ENCODE results near the gene GAMT.

Gene GAMT

GRCh38 chr19:1364070-1364704 is 37.2 kb downstream of the GAMT start:
- no peak for DNase-seq (ENCODE audit: low spot score)

- DNase-seq (ENCODE audit: low spot score): no peak
Measured at GRCh38 chr19:1363599-1363998, 37.7 kb downstream of the GAMT start.

GRCh38 chr19:1362387-1363257 is 38.7 kb downstream of the GAMT start:
- DNase-seq (ENCODE audit: low spot score): no peak

GRCh38 chr19:1361601-1362386 is 39.5 kb downstream of the GAMT start:
- DNase-seq (ENCODE audit: low spot score): peak; percentile 36

- peak; percentile 92 for DNase-seq (ENCODE audit: low spot score)
Measured at GRCh38 chr19:1360818-1361461, 40.4 kb downstream of the GAMT start.

DNA sequence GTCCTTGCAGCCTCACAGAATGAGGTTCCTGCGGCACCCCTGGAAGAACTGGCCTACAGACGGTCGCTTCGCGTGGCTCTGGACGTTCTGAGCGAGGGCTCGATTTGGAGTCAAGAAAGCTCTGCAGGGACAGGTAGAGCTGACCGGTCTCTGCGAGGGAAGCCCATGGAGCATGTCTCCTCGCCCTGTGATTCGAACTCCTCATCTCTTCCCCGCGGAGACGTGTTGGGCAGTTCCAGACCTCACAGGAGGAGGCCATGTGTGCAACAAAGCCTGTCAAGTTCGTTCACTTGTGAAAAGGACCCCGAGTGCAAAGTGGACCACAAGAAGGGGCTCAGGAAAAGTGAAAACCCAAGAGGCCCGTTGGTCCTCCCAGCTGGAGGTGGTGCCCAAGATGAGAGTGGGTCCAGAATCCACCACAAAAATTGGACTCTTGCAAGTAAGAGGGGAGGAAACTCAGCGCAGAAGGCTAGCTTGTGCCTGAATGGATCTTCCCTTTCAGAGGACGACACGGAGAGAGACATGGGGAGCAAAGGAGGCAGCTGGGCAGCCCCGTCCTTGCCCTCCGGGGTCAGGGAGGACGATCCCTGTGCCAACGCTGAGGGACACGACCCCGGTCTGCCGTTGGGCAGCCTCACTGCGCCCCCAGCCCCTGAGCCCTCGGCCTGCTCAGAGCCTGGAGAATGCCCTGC is 41.1 kb downstream of the GAMT start:
- DNase-seq (ENCODE audit: low spot score): no peak

GRCh38 chr19:1357531-1358109 is 43.7 kb downstream of the GAMT start:
- DNase-seq (ENCODE audit: low spot score): no peak

- DNase-seq (ENCODE audit: low spot score): no peak
Measured at GRCh38 chr19:1356508-1356865, 44.9 kb downstream of the GAMT start.

- DNase-seq (ENCODE audit: low spot score): peak; percentile 44
Measured at GRCh38 chr19:1355568-1356507, 45.5 kb downstream of the GAMT start.

- DNase-seq (ENCODE audit: low spot score): peak; percentile 84
Measured at GRCh38 chr19:1354970-1355567, 46.3 kb downstream of the GAMT start.

DNA sequence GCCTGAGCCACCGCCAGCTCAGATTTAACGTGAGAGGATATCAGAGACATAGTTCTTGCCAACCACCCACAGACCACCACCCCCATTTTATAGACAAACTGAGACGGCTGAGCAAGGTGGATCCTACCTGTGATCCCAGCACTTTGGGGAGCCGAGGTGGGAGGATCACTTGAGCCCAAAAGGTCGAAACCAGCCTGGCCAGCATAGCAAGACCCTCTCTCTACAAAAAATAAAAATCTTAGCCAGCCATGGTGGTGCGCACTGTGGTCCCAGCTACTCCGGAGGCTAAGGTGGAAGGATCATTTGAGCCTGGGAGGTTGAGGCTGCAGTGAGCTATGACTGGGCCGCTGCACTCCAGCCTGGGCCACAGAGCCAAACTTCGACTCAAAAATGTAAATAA is 48.2 kb downstream of the GAMT start:
- DNase-seq (ENCODE audit: low spot score): no peak

DNA sequence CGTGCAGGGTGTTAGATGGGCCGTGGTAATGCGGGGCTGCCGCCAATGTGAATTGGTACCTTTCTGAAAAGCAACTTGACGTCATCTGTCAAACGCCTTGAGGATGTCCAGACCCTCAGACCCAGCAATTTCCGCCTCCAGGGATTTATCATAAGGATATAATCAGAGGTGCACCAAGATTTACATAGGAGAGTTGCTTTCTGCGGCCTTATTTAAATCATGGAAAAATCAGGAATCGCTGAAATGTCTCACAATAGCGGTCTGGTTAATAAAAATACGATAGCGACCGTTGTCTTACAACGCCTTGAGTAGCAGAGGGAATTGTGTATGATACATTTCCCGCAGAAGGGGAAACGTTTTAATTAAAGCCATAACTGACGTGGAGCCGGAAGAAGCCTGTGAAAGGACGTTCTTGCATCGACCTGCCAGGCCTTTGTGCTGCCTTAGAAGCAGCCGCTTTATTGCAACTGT is 49.9 kb downstream of the GAMT start:
- DNase-seq (ENCODE audit: low spot score): no peak

DNA sequence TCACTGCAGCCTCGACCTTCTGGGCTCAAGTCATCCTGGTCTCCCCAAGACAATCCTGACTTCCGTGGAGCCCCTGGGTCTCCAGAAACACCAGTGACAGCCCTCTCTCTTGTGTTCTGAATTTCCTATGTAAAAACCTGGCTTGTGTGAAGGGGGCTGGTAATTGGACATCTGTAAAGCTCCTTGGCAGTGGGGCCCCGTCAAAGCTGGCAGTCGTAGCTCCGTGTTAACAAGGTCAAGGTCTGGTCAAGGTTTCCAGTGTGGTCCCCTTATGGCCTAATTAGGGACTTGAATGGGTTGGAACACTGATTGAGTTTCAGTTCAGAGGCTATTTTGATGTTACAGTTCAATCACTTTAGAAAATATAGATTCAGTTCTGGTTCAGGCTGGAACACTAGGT is 50.5 kb downstream of the GAMT start:
- DNase-seq (ENCODE audit: low spot score): no peak

DNA sequence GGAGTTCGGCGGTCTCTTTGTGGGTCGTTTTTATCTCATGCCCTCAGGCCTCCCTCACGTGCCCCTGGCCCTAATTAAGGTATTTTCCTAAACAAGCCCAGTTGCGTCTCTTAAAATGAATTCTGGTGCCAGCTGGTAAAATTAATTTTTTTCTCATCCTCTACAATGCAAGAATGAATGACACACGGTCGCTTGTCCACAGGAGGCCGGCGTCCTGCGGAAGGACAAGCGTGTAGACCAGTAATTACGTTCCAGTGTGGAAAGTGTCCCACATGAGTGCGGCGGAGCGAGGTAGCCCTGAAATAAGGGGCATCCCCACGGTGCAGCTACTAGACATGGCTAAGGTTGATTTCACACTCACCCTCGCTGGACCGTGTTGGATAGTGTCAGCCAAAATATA is 52.1 kb downstream of the GAMT start:
- no peak for DNase-seq (ENCODE audit: low spot score)

All from GM03348 (cell line).